Activated CD8-positive, alpha-beta memory T cell treated with anti-CD3 and anti-CD28 coated beads, Interleukin-2, amount 10 ng/mL, durations not matched to agents 7 days and 5 days (primary cell): ENCODE data around the gene PCYOX1L. TPM values are rescaled to one million over a fixed set of nuclear protein-coding genes. Genes with fewer than 3 reads are reported as not detected.

Experiments used
- ATAC-seq: fragments of 150-1000 bp; cut with Tn5 transposase; one replicate; pipeline ENCODE4 v1.10.0; 2021; ENCODE audit warnings: moderate library complexity
- CTCF ChIA-PET: fragments of 350-600 bp; sonication (Branson Sonifier 250); formaldehyde crosslinking; loops from one replicate; lab custom pipeline; 2021; ENCODE audit warnings: antibody characterized with exemption; lab: Charles Lee
- DNase-seq: peaks from one replicate; pipeline ENCODE4 v3.0.0-alpha.2; 2020
- H3K27ac Mint-ChIP-seq: one replicate; pipeline ENCODE4 v1.8.0; 2021; ENCODE audit warnings: mild to moderate bottlenecking, mixed read lengths
- H3K27me3 Mint-ChIP-seq: one replicate; pipeline ENCODE4 v1.8.0; 2021; ENCODE audit warnings: mixed read lengths
- H3K36me3 Mint-ChIP-seq: one replicate; pipeline ENCODE4 v1.8.0; 2021; ENCODE audit warnings: mild to moderate bottlenecking, mixed read lengths
- H3K4me1 Mint-ChIP-seq: one replicate; pipeline ENCODE4 v1.8.0; 2021; ENCODE audit warnings: mixed read lengths
- H3K4me3 Mint-ChIP-seq: one replicate; pipeline ENCODE4 v1.8.0; 2021; ENCODE audit warnings: mild to moderate bottlenecking, moderate library complexity, mixed read lengths
- H3K9me3 Mint-ChIP-seq: one replicate; pipeline ENCODE4 v1.8.0; 2022; ENCODE audit warnings: low read depth, mixed read lengths
- total RNA-seq, 2 experiments: library from RNA; stranded (reverse); gene quantifications; one replicate each; pipeline ENCODE4 v1.2.3, GENCODE V29; 2021

The PCYOX1L gene
- total RNA-seq, 2 experiments from 2014 or later, result 26.7 to 32.1 TPM

GRCh38 chr5:149363936-149364335, 6.1 kb downstream of the PCYOX1L start:
- no peak for DNase-seq
- Mint-ChIP-seq H3K27me3 (no peaks in the 10 kb centered on the region), H3K4me1 (peaks cover 27% of the 10 kb centered on the region), H3K4me3 (no peak overlapping the region), H3K9me3 (no peaks in the 10 kb centered on the region), H3K27ac (no peak overlapping the region), H3K36me3 (peaks cover 10% of the 10 kb centered on the region)
- CTCF ChIA-PET, result interaction anchor here (1.1 to 9.8 kb wide), 2 partner anchors 21 to 50 kb away, joined by 3 to 107 read pairs; partner anchors contain the start of gene GRPEL2
- no peak for ATAC-seq

- Mint-ChIP-seq H3K27ac (no peak overlapping the region), H3K4me3 (no peak overlapping the region), H3K36me3 (peaks cover 10% of the 10 kb centered on the region), H3K4me1 (peaks cover 19% of the 10 kb centered on the region), H3K27me3 (no peaks in the 10 kb centered on the region), H3K9me3 (no peaks in the 10 kb centered on the region)
- ATAC-seq (no peak), DNase-seq (no peak)
- CTCF ChIA-PET, result interaction anchor here (1.1 to 9.8 kb wide), 4 partner anchors 8 to 51 kb away, joined by 3 to 107 read pairs (median 30); partner anchors contain the start of genes GRPEL2 and PCYOX1L
Observed at GRCh38 chr5:149364719-149365118, 6.9 kb downstream of the PCYOX1L start.

GRCh38 chr5:149365418-149365817, 7.6 kb downstream of the PCYOX1L start:
- CTCF ChIA-PET, result interaction anchor here (1.1 to 9.8 kb wide), 6 partner anchors 9 to 55 kb away, joined by 3 to 245 read pairs (median 30); partner anchors contain the start of genes GRPEL2 and PCYOX1L
- H3K27ac Mint-ChIP-seq, result no peak overlapping the region

GRCh38 chr5:149366169-149366729, 8.4 kb downstream of the PCYOX1L start:
- no peak overlapping the region for H3K27ac Mint-ChIP-seq
- H3K36me3 Mint-ChIP-seq, result peaks cover 9% of the 10 kb centered on the region
- H3K4me3 Mint-ChIP-seq, result no peak overlapping the region
- CTCF ChIA-PET, result interaction anchor here (1.1 to 9.8 kb wide), 12 partner anchors 10 to 185 kb away, joined by 3 to 245 read pairs (median 10); partner anchors contain the start of genes CSNK1A1, GRPEL2 and PCYOX1L
- no peaks in the 10 kb centered on the region for H3K9me3 Mint-ChIP-seq
- H3K4me1 Mint-ChIP-seq, result peaks cover 6% of the 10 kb centered on the region
- H3K27me3 Mint-ChIP-seq, result no peaks in the 10 kb centered on the region
- ATAC-seq (no peak), DNase-seq (no peak)

More at GRCh38 chr5:149365418-149365817, 7.6 kb downstream of the PCYOX1L start:
- no peaks in the 10 kb centered on the region for H3K9me3 Mint-ChIP-seq
- peaks cover 9% of the 10 kb centered on the region for H3K36me3 Mint-ChIP-seq
- peaks cover 12% of the 10 kb centered on the region for H3K4me1 Mint-ChIP-seq
- DNase-seq, result no peak
- no peak for ATAC-seq
- no peak overlapping the region for H3K4me3 Mint-ChIP-seq
- H3K27me3 Mint-ChIP-seq, result no peaks in the 10 kb centered on the region

GRCh38 chr5:149367249-149367971, 9.6 kb downstream of the PCYOX1L start:
- Mint-ChIP-seq H3K4me1 (peaks cover 6% of the 10 kb centered on the region), H3K9me3 (no peaks in the 10 kb centered on the region), H3K27me3 (no peaks in the 10 kb centered on the region), H3K4me3 (no peak overlapping the region), H3K36me3 (peaks cover 9% of the 10 kb centered on the region), H3K27ac (no peak overlapping the region)
- ATAC-seq (peak; percentile 72), DNase-seq (peak; percentile 66)
- CTCF ChIA-PET, result interaction anchor here (0.6 to 9.8 kb wide), 26 partner anchors 9 to 183 kb away, joined by 3 to 245 read pairs (median 4); partner anchors contain the start of genes CSNK1A1, GRPEL2 and PCYOX1L

- Mint-ChIP-seq H3K4me3 (no peak overlapping the region), H3K36me3 (peaks cover 6% of the 10 kb centered on the region), H3K9me3 (no peaks in the 10 kb centered on the region), H3K27me3 (no peaks in the 10 kb centered on the region), H3K27ac (peak overlapping the region; percentile 45), H3K4me1 (peaks cover 6% of the 10 kb centered on the region)
- DNase-seq (no peak), ATAC-seq (no peak)
- CTCF ChIA-PET, result interaction anchor here (0.6 to 9.8 kb wide), 28 partner anchors 7 to 183 kb away, joined by 3 to 245 read pairs (median 4); partner anchors contain the start of genes CSNK1A1, GRPEL2 and PCYOX1L
Observed at GRCh38 chr5:149367972-149368645, 10.3 kb downstream of the PCYOX1L start.

GRCh38 chr5:149370878-149371277, 13.0 kb downstream of the PCYOX1L start:
- CTCF ChIA-PET, result interaction anchor here (1.0 to 9.8 kb wide), 13 partner anchors 8 to 179 kb away, joined by 3 to 245 read pairs (median 5); partner anchors contain the start of genes GRPEL2, IL17B and PCYOX1L
- no peak for ATAC-seq
- Mint-ChIP-seq H3K4me1 (peaks cover 6% of the 10 kb centered on the region), H3K27ac (no peak overlapping the region), H3K4me3 (no peak overlapping the region), H3K27me3 (no peaks in the 10 kb centered on the region), H3K36me3 (peaks cover 6% of the 10 kb centered on the region), H3K9me3 (no peaks in the 10 kb centered on the region)
- no peak for DNase-seq

- CTCF ChIA-PET, result interaction anchor here (0.6 to 9.8 kb wide), 24 partner anchors 8 to 180 kb away, joined by 3 to 245 read pairs (median 4); partner anchors contain the start of genes CSNK1A1, GRPEL2, IL17B and PCYOX1L
- no peak overlapping the region for H3K27ac Mint-ChIP-seq
- peaks cover 6% of the 10 kb centered on the region for H3K4me1 Mint-ChIP-seq
- DNase-seq (peak; percentile 76), ATAC-seq (peak; percentile 89)
- H3K27me3 Mint-ChIP-seq, result no peaks in the 10 kb centered on the region
- no peaks in the 10 kb centered on the region for H3K9me3 Mint-ChIP-seq
- H3K36me3 Mint-ChIP-seq, result peaks cover 6% of the 10 kb centered on the region
- no peak overlapping the region for H3K4me3 Mint-ChIP-seq
Observed at GRCh38 chr5:149371296-149371962, 13.6 kb downstream of the PCYOX1L start.

GRCh38 chr5:149372076-149372795, 14.4 kb downstream of the PCYOX1L start:
- H3K27ac Mint-ChIP-seq, result no peak overlapping the region
- DNase-seq, result no peak
- H3K9me3 Mint-ChIP-seq, result no peaks in the 10 kb centered on the region
- CTCF ChIA-PET, result interaction anchor here (0.6 to 9.8 kb wide), 26 partner anchors 7 to 1950 kb away, joined by 3 to 245 read pairs (median 4); partner anchors contain the start of genes CSNK1A1, GRPEL2, IL17B and PCYOX1L
- peaks cover 6% of the 10 kb centered on the region for H3K36me3 Mint-ChIP-seq
- H3K4me3 Mint-ChIP-seq, result no peak overlapping the region
- ATAC-seq, result no peak
- H3K27me3 Mint-ChIP-seq, result no peaks in the 10 kb centered on the region
- peaks cover 4% of the 10 kb centered on the region for H3K4me1 Mint-ChIP-seq

- Mint-ChIP-seq H3K4me1 (no peaks in the 10 kb centered on the region), H3K9me3 (no peaks in the 10 kb centered on the region), H3K27ac (no peak overlapping the region), H3K36me3 (peaks cover 5% of the 10 kb centered on the region), H3K4me3 (no peak overlapping the region), H3K27me3 (no peaks in the 10 kb centered on the region)
- ATAC-seq (no peak), DNase-seq (no peak)
- CTCF ChIA-PET, result interaction anchor here (1.3 to 9.8 kb wide), 9 partner anchors 9 to 190 kb away, joined by 3 to 245 read pairs (median 13); partner anchors contain the start of genes GRPEL2 and PCYOX1L
Observed at GRCh38 chr5:149372932-149373331, 15.1 kb downstream of the PCYOX1L start.

- H3K4me3 Mint-ChIP-seq, result no peak overlapping the region
- H3K27ac Mint-ChIP-seq, result no peak overlapping the region
- no peak for ATAC-seq
- no peaks in the 10 kb centered on the region for H3K27me3 Mint-ChIP-seq
- no peaks in the 10 kb centered on the region for H3K9me3 Mint-ChIP-seq
- CTCF ChIA-PET, result interaction anchor here (1.0 to 9.5 kb wide), 2 partner anchors 53 to 72 kb away, joined by 3 to 245 read pairs; no protein-coding TSS in a partner anchor
- no peaks in the 10 kb centered on the region for H3K36me3 Mint-ChIP-seq
- DNase-seq, result no peak
- H3K4me1 Mint-ChIP-seq, result no peaks in the 10 kb centered on the region
Observed at GRCh38 chr5:149374303-149374702, 16.5 kb downstream of the PCYOX1L start.

- no peak for DNase-seq
- no peaks in the 10 kb centered on the region for H3K4me1 Mint-ChIP-seq
- CTCF ChIA-PET, result interaction anchor here (0.9 to 9.5 kb wide), 4 partner anchors 37 to 72 kb away, joined by 3 to 245 read pairs (median 8); no protein-coding TSS in a partner anchor
- H3K27me3 Mint-ChIP-seq, result no peaks in the 10 kb centered on the region
- no peak overlapping the region for H3K27ac Mint-ChIP-seq
- no peak overlapping the region for H3K4me3 Mint-ChIP-seq
- H3K9me3 Mint-ChIP-seq, result no peaks in the 10 kb centered on the region
- no peak for ATAC-seq
- H3K36me3 Mint-ChIP-seq, result no peaks in the 10 kb centered on the region
Observed at GRCh38 chr5:149374801-149375200, 17.0 kb downstream of the PCYOX1L start.
